IMR-90 (cell line): ENCODE measurements around the gene NPIPB2. TPM values are rescaled to one million over a fixed set of nuclear protein-coding genes. Genes with fewer than 3 reads are reported as not detected.

ENCODE experiments used
- ATAC-seq: fragments of 200-7000 bp; cut with Tn5 transposase; 2 replicates; pipeline ENCODE4 v1.9.1; 2020; ENCODE audit warnings: low read depth, mild to moderate bottlenecking, moderate library complexity
- BruUV-seq: library from RNA; stranded (reverse); fragments of 400-500 nt; replicated peaks from 2 replicates; lab custom pipeline; 2021; lab: Mats Ljungman, UMichigan
- CTCF ChIA-PET: fragments of 300-600 bp; formaldehyde crosslinking; extraction: SDS; loops from one replicate; lab custom pipeline; 2021; ENCODE audit warnings: antibody characterized with exemption; lab: Yijun Ruan, JAX
- POLR2A ChIA-PET: fragments of 300-600 bp; sonication (Branson Sonifier 250); formaldehyde crosslinking; loops from one replicate; lab custom pipeline; 2022; ENCODE audit warnings: antibody characterized with exemption; ENCODE audit not compliant: unreplicated experiment; lab: Charles Lee
- DNase-seq: peaks from one replicate; pipeline ENCODE4 v3.0.0; 2013
- H2AFZ ChIP-seq: replicated peaks from 2 replicates; pipeline ENCODE3; 2013; ENCODE audit warnings: low read length, mild to moderate bottlenecking; ENCODE audit not compliant: poor library complexity
- H2AK5ac ChIP-seq: 2 replicates; pipeline ENCODE4 v1.6.1; 2013; ENCODE audit warnings: low read depth, low read length, inconsistent platforms
- H2AK9ac ChIP-seq: replicated peaks from 2 replicates; pipeline ENCODE3; 2013; ENCODE audit warnings: mild to moderate bottlenecking, low read depth, low read length, moderate library complexity; ENCODE audit not compliant: poor library complexity
- H2BK120ac ChIP-seq: 2 replicates; pipeline ENCODE4 v1.6.1; 2013; ENCODE audit warnings: low read depth, low read length, inconsistent platforms
- H2BK15ac ChIP-seq: 3 replicates; pipeline ENCODE4 v1.6.1; 2013; ENCODE audit warnings: low read depth, low read length, inconsistent platforms
- H2BK20ac ChIP-seq: 2 replicates; pipeline ENCODE4 v1.6.1; 2013; ENCODE audit warnings: low read depth, mild to moderate bottlenecking, inconsistent platforms, low read length, moderate library complexity
- H2BK5ac ChIP-seq: 2 replicates; pipeline ENCODE4 v1.6.1; 2013; ENCODE audit warnings: mild to moderate bottlenecking, low read depth, low read length, inconsistent platforms; ENCODE audit not compliant: poor library complexity, severe bottlenecking
- H3K14ac ChIP-seq: replicated peaks from 2 replicates; pipeline ENCODE4 v1.6.1; 2013; ENCODE audit warnings: low read depth, low read length, inconsistent platforms
- H3K18ac ChIP-seq: 2 replicates; pipeline ENCODE4 v1.6.1; 2013; ENCODE audit warnings: low read depth, low read length, control low read depth
- H3K23ac ChIP-seq: 2 replicates; pipeline ENCODE4 v1.6.1; 2013; ENCODE audit warnings: low read depth, low read length, inconsistent platforms
- H3K27ac ChIP-seq: 2 replicates; pipeline ENCODE4 v1.5.1; 2013; ENCODE audit warnings: mild to moderate bottlenecking, control low read depth, low read length; ENCODE audit not compliant: insufficient read depth
- H3K27me3 ChIP-seq: 2 replicates; pipeline ENCODE4 v1.6.1; 2013; ENCODE audit warnings: low read length; ENCODE audit not compliant: control insufficient read depth, insufficient read depth
- H3K36me3 ChIP-seq: 2 replicates; pipeline ENCODE4 v1.6.1; 2013; ENCODE audit warnings: low read length, mixed read lengths; ENCODE audit not compliant: control insufficient read depth, insufficient read depth
- H3K4ac ChIP-seq: 2 replicates; pipeline ENCODE4 v1.6.1; 2013; ENCODE audit warnings: low read depth, low read length, inconsistent platforms
- H3K4me1 ChIP-seq: 2 replicates; pipeline ENCODE4 v1.6.1; 2013; ENCODE audit warnings: low read length, mixed read lengths; ENCODE audit not compliant: control insufficient read depth, insufficient read depth
- H3K4me2 ChIP-seq: 2 replicates; pipeline ENCODE4 v1.6.1; 2013; ENCODE audit warnings: low read depth, mild to moderate bottlenecking, control low read depth, low read length, moderate library complexity
- H3K4me3 ChIP-seq: 2 replicates; pipeline ENCODE4 v1.5.1; 2013; ENCODE audit warnings: low read depth, mild to moderate bottlenecking, control low read depth, low read length, moderate library complexity; ENCODE audit not compliant: insufficient read depth
- H3K56ac ChIP-seq: 2 replicates; pipeline ENCODE4 v1.6.1; 2013; ENCODE audit warnings: low read length, inconsistent platforms; ENCODE audit not compliant: insufficient read depth; ENCODE audit errors: extremely low read depth
- H3K79me1 ChIP-seq, 2 experiments: 2 replicates each; pipeline ENCODE4 v1.6.1; 2013; ENCODE audit warnings: low read length in 2 of 2, inconsistent platforms in 1 of 2, low read depth in 1 of 2
- H3K9ac ChIP-seq: 2 replicates; pipeline ENCODE4 v1.6.1; 2013; ENCODE audit warnings: low read depth, low read length, control low read depth
- H3K9me1 ChIP-seq: 2 replicates; pipeline ENCODE4 v1.6.1; 2013; ENCODE audit warnings: low read length, inconsistent platforms; ENCODE audit not compliant: insufficient read depth
- H3K9me3 ChIP-seq: 2 replicates; pipeline ENCODE4 v1.6.1; 2013; ENCODE audit warnings: low read length; ENCODE audit not compliant: control insufficient read depth, insufficient read depth
- H4K20me1 ChIP-seq: 2 replicates; pipeline ENCODE4 v1.6.1; 2013; ENCODE audit warnings: low read length, inconsistent platforms; ENCODE audit not compliant: insufficient read depth
- H4K5ac ChIP-seq: 2 replicates; pipeline ENCODE4 v1.6.1; 2013; ENCODE audit warnings: mild to moderate bottlenecking, low read depth, low read length, control low read depth
- H4K8ac ChIP-seq, 2 experiments: 2 replicates each; pipeline ENCODE4 v1.6.1; 2013; ENCODE audit warnings: low read depth in 2 of 2, low read length in 2 of 2, control low read depth in 1 of 2, inconsistent platforms in 1 of 2
- H4K91ac ChIP-seq: 2 replicates; pipeline ENCODE4 v1.6.1; 2013; ENCODE audit warnings: low read depth, low read length, inconsistent platforms; ENCODE audit not compliant: insufficient read depth
- BHLHE40 ChIP-seq: fragments of 150-350 bp; IDR thresholded peaks from 2 replicates; pipeline ENCODE4 v1.6.1; 2016; ENCODE audit warnings: mild to moderate bottlenecking, low read depth, low read length
- CEBPB ChIP-seq: IDR thresholded peaks from 2 replicates; pipeline ENCODE4 v1.6.1; 2012; ENCODE audit warnings: low read depth, low read length, improper control_type of control experiment
- CTCF ChIP-seq: conservative IDR thresholded peaks from 2 replicates; pipeline ENCODE4 v1.5.1; 2012; ENCODE audit warnings: mild to moderate bottlenecking, low read depth, low read length, improper control_type of control experiment
- POLR2A ChIP-seq: IDR thresholded peaks from 2 replicates; pipeline ENCODE4 v1.6.1; 2012; ENCODE audit warnings: mild to moderate bottlenecking, low read depth, low read length
- WGBS, 2 experiments: methylation state at CpG; one replicate each; pipeline versions ENCODE4 v1.1.5 to v1.1.7; 2013; ENCODE audit warnings: missing lambda C conversion rate in 2 of 2; ENCODE audit not compliant: insufficient read length in 1 of 2; ENCODE audit errors: extremely low coverage in 2 of 2; 5-methylcytosine and 5-hydroxymethylcytosine counted together
- dilution Hi-C: fragments of 300-500 bp; cut with HindIII; formaldehyde crosslinking; loops from one replicate; pipeline ENCODE4 v1.14.3; 2018; ENCODE audit warnings: low sequenced_read_pairs; ENCODE audit not compliant: unreplicated experiment
- in situ Hi-C: fragments of 300-500 bp; cut with MboI; formaldehyde crosslinking; loops from 3 replicates; pipeline ENCODE4 v1.14.3; 2019; ENCODE audit warnings: low sequenced_read_pairs, inconsistent platforms, mixed read lengths
- intact Hi-C: fragments of 100-400 bp; cut with micrococcal nuclease; formaldehyde crosslinking; loops from 2 replicates; pipeline ENCODE4 v1.10.0; 2022
- polyA plus RNA-seq, 3 experiments: library from polyadenylated mRNA; depleted of rRNA; stranded (reverse); fragments of >200 nt; gene quantifications; 2 replicates each; pipeline ENCODE4 v1.2.3, GENCODE V29; 2012; ENCODE audit warnings: low replicate concordance in 1 of 3
- total RNA-seq: library from RNA; depleted of rRNA; stranded (reverse); fragments of >200 nt; gene quantifications from 2 replicates; pipeline ENCODE4 v1.2.3, GENCODE V29; 2012
- TF ChIP-seq, protein P1 (sequence below): fragments of 150-350 bp; IDR thresholded peaks from 2 replicates; pipeline ENCODE4 v1.6.1; 2016; ENCODE audit warnings: low read depth, mild to moderate bottlenecking, low read length, moderate library complexity, borderline replicate concordance

Gene NPIPB2
- total and polyA plus RNA-seq, 2 of the 4 experiments (the other 2 are of a cell fraction): 2.2 to 7.7 TPM

- peak overlapping the region; percentile 31 for H2BK20ac ChIP-seq
- H2AK5ac ChIP-seq: peak overlapping the region; percentile 50
- H3K79me1 ChIP-seq: peaks cover 24 to 62% of the 10 kb centered on the region in 2 experiments
- no TSS peak for BruUV-seq
- H3K27ac ChIP-seq: peak overlapping the region; percentile 79
- ATAC-seq: peak; percentile 85
- POLR2A ChIA-PET: no interaction called here
- peak overlapping the region; percentile 72 for H2BK5ac ChIP-seq
- peak overlapping the region; percentile 15 to 68; a peak in 2 of 4 replicates for H4K8ac ChIP-seq
- H3K9me3 ChIP-seq: no peaks in the 10 kb centered on the region
- H3K9ac ChIP-seq: peak overlapping the region; percentile 67
- H3K18ac ChIP-seq: peak overlapping the region; percentile 74
- peak overlapping the region; percentile 47; the same call in 1 of the 2 replicates for H4K5ac ChIP-seq
- peak overlapping the region; percentile 81 for H3K14ac ChIP-seq
- peak overlapping the region; percentile 100 for H3K4me3 ChIP-seq
- CTCF ChIA-PET: interaction anchor here (0.6 to 0.9 kb wide), 2 partner anchors 65 to 90 kb away, joined by 3 read pairs; no protein-coding TSS in a partner anchor
- peak overlapping the region; percentile 71 for H3K23ac ChIP-seq
- H3K36me3 ChIP-seq: no peaks in the 10 kb centered on the region
- peak overlapping the region; percentile 79 for H2AK9ac ChIP-seq
- no peaks in the 10 kb centered on the region; the same call in 1 of the 2 replicates for H4K20me1 ChIP-seq
- TF ChIP-seq, protein P1, sequence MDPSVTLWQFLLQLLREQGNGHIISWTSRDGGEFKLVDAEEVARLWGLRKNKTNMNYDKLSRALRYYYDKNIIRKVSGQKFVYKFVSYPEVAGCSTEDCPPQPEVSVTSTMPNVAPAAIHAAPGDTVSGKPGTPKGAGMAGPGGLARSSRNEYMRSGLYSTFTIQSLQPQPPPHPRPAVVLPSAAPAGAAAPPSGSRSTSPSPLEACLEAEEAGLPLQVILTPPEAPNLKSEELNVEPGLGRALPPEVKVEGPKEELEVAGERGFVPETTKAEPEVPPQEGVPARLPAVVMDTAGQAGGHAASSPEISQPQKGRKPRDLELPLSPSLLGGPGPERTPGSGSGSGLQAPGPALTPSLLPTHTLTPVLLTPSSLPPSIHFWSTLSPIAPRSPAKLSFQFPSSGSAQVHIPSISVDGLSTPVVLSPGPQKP: no peak
- TF ChIP-seq CTCF: no peak
- TF ChIP-seq CEBPB: no peak
- no peak for TF ChIP-seq BHLHE40
- 0 out of 2 replicates have a peak, but pooled peaks have one; percentile 25 for TF ChIP-seq POLR2A
- peaks cover 3% of the 10 kb centered on the region; the same call in 1 of the 2 replicates for H3K4me1 ChIP-seq
- peak overlapping the region; percentile 78 for H3K4ac ChIP-seq
- in situ Hi-C loops (loop anchor here (5.0 kb wide), 1 partner anchor 80 kb away; no protein-coding TSS in a partner anchor), dilution Hi-C loops (no loop called here), intact Hi-C loops (loop anchor here (2.0 to 10.0 kb wide), 5 partner anchors 23 to 123 kb away; partner anchors contain the start of gene RSL1D1)
- peak overlapping the region; percentile 24; the same call in 1 of the 3 replicates for H2BK15ac ChIP-seq
- 0 out of 2 replicates have a peak, but pooled peaks cover 3% of the 10 kb centered on the region for H3K9me1 ChIP-seq
- peak overlapping the region; percentile 48 for H4K91ac ChIP-seq
- peak; percentile 82 for DNase-seq
- H3K4me2 ChIP-seq: peak overlapping the region; percentile 99
- peak overlapping the region; percentile 59 for H2BK120ac ChIP-seq
- H2AFZ ChIP-seq: peak overlapping the region; percentile 89
- no peaks in the 10 kb centered on the region for H3K27me3 ChIP-seq
- 12% methylated on average over 6 of the region's 12 CpGs; no CpG with 5 or more reads in 1 of the 2 experiments for WGBS, 2 experiments
- peak overlapping the region; percentile 54 for H3K56ac ChIP-seq
Measured at GRCh38 chr16:11977376-11978041, 35.7 kb upstream of the NPIPB2 start.
